HG02763 (cell line): ENCODE measurements around the gene FBLN5.
"Not testable (repeated sequence)": the region's sequence is repeated elsewhere in the genome, so short reads cannot be mapped to it uniquely, and the experiment has no call there.

Experiments used
- ATAC-seq: cut with Tn5 transposase; IDR thresholded peaks from one replicate; pipeline ENCODE4 v1.9.1; 2021; ENCODE audit warnings: mild to moderate bottlenecking, moderate library complexity; ENCODE audit not compliant: unreplicated experiment

Gene FBLN5

DNA sequence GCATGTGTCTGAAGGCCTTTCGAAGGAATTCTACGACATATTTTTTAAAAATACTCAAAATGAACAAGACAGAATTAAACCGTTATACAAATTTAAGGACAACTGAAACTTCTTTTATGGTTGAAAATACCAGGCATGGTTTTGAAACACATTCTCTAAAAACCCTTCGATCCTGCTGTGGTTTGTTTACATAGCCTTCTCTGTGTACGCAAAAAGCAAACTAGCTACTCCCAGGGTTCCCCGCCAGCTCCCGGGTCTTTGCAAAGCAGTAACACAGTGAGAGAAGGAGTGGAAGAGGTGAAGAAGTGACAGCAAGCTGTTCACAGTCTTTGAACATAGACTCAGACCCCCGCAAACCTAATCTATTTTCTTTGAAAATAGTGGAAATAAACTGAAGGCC is 77.9 kb downstream of the FBLN5 start:
- ATAC-seq = no peak

DNA sequence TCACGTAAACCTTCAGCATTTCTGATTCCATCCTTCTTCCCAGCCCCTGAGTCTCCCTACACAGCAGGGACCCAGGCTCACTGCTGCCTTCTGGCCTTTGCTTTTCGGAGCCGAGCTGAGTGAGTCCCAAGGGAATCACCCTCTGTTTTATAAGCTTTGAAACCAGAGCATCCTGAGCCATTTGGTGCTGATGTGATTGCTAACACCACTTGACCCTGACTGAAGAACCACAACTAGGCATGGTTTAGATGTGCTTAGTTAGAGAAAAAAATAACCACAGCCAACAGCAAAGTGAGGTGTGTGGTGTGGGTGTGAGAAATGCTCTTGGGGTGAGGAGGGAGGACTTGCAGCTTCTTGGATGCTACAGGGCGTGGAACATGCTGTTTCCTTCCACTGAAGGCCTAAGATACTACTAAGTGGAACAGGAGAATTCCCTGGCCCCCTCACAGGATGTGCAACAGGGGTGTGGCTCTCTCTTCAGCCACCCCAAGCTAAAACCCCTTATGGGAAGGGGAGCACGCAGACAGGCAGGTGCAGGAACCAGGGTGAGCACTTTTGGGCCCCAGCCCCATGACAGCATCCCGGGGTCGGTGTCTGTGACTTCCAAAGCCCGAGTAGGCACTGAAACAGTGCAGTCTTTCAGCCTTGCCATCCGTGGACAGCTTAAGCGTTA is 80.0 kb downstream of the FBLN5 start, which contains the start of gene TC2N:
Gene TC2N (minus strand): TSS at position 221 of the 673 bp plus-strand sequence. CDS start 53,767 bp downstream, outside the sequence.
- ATAC-seq = no peak

DNA sequence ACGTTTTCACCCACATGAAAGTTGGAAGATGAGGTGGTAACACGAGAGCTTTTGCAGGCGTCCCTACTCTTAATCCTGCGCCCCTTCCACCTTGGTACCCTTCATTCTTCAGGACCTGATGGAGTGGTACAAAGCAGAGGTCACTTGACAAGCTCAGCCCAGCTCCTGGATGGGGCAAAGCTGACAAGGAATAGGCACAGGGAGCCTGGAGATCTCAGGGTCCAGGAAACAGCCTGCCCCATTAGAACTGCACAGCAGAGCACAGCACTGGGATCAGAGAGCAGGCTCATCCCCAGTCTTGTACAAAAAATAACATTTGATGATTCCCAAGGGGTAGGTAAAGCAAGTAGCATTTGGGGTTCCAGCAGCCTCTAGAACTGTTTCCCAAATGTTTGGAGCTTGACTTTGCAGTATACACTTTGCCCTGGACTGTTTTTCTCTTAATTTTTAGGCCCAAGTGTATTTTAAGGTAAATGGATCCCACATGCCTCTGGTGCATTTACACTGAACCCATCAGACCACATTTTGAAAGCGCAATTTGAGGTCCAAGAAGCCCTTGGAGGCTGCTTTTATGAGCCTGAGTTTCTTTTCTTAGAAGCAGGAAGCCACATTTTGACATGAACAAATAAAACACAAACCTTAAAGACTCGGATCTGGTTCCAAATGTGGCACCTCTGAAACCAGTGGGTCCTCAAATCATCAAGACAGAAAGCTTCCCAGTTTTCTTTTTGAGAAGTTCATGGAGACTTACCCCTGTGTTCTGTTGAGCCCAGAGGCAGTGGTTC is 80.8 kb downstream of the FBLN5 start:
- ATAC-seq = no peak

DNA sequence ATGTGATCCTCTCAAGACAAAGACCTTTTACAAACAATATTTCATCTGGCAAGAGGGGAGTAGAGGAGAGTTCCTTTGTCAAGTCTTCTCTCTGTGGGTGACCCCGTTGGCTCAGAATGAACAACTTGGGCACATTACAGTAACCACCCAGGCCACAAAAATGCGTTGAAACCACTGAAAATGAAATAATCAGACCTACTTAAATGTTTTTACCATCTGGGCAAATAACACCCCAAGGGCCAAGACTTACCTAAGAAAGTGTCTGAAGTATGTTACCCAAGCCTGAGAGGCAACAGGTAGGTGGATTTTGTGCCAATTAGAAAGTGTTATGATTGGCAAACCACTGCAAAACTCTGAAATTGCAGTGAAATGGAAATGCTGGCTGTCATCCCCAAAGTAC is 81.4 kb downstream of the FBLN5 start:
- ATAC-seq = no peak

DNA sequence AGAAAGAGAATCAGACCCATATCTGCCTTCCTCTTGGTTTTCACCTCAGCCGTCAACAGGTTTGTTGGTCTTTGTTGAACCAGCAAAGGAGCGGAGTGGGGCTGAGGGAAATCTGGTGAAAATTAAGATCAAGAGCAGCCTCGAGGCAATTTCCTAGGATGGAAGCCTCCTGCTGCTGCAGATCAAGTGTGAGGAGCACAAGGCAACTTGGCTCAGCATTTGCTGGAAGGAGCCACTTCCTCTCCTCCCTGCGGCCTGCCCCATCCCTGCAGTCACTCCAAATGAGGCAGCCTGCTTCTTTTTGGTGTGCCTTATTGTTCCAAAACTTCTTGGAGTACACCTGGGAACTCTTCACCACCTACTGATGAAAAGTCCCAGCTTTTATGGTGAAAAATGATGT is 85.1 kb downstream of the FBLN5 start:
- ATAC-seq = no peak

DNA sequence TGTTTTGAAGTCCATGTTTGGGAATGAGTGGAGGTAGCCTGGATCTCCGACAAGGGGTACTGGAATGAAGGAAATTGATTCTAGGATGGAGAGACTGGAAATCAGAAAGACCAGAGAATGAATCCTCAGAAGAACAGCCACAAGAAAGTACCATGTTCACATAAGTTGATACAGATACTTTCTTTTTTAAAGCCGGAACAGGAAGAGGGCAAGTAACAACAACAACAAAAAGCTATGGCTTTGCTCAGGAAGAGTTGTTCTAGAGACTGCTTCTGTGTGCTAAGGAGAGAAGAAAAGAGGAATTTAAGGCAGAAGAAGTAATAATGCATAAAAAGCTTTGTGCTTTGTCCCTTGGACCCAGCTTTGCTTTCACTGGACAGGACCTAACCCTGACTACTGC is 86.4 kb downstream of the FBLN5 start:
- ATAC-seq = no peak

DNA sequence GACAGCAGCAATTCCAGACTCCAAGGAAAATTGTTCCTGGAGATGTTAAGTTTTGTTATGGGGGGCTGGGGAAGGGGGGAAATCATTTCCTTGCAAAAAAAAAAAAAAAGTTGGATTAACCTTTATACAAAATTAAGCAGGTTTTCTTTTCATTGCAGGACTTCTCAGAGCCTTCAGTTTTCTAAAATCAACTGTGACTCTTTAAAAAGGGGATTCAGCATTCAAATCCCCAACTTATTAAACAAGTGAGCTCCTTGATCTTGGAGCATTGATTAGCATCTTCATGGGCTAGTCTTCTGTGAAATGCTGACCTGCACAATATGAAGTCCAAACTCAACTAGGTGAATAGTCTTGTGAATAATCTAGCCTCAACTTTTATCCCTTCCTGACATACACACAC is 87.3 kb downstream of the FBLN5 start:
- no peak for ATAC-seq

DNA sequence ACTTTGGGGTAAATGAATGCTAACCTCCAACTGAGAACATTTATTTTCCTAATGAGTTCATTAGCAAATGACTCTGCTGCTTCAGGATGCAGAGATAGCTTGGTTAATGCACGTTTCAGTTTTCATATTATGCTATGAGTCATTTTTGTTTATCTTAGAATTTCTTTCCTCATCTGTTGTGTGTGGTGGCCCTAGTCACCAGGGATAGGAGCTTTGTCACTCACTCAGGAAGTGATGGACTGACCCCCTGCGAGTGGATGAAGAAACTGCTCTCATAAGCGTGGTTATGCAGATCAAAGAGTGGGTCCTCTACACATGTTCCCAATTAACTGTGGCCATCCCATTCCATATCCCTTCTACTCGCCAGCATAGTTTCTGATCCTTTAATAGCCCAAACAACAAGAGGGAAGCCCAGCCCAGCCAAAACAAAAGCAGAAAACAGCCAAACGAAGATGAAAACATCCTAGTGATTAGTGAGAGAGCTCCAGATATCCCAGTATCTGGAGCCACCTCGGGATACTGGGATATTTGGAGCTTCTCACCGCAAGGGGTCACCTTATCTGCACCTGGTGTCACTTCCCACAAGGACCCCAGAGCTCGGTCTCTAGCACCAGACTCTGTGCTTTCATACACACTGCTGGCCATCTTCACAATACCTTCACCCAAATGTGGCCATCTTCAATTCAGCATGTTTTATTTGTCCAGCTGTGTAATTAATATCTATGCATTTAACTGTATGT is 88.8 kb downstream of the FBLN5 start:
- no peak for ATAC-seq

DNA sequence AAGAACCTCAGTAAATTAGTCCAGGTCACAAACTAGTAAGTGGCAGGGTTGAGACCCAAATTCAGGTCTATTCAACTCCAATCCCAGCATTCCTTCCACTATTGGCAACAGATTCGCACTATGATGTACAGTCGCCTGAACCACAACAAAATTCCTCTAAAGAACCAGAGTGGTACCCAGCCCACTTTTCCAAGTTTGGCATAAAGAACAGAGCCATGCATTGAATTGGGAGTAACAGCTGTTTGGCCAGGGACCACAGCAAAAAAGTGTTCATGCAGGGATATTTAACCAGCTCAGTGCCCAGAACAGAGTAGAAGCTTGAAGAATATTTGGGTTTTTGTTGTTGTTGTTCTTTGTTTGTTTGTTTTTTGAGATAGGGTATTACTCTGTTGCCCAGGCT is 89.9 kb downstream of the FBLN5 start:
- ATAC-seq = no peak

DNA sequence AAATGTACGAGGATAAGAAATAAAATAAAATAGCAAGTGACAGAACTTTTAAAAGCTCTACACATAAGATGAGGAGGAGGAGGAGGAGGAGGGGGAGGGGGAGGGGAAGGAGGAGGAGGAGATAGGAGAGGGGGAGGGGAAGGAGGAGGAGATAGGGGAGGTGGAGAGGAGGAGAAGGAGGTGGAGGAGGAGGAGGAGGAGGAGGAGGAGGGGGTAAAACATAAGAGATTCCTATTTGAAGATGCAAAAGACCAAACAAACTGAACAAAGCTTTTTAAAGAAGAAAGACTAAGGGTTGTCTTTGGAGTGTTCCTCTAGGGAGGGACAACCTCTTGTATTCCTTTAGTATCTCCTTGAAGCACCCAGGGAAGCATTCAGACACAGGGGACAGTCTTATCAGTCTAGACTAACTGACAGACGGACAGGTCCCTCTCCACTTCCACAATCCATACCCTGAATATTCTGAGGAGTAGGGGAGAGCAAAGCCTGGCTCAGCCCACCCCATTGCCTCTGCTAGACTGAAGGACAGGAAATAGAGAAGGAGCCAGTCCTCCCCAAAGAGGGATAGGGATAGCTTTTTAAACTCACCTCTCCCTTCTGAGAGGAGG is 93.1 kb downstream of the FBLN5 start:
- ATAC-seq = no peak

DNA sequence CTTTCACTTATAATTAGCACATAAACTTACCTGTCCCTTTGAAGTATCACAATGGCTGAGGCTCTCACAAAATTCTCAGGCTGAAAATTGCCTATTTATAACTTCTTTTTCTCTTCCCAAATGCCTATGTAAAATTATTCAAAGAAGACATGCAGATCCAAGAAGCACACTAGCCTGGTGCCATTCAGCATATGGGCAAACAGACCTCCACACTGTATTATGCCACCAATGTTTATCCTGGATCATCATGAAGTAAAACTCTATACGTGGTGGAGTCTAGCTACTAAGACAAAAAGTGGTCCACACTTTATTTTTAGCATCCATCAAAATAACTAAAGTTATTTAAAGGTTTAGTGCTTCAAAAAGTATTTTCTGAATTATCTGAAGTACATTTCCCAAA is 95.9 kb downstream of the FBLN5 start:
- no peak for ATAC-seq

DNA sequence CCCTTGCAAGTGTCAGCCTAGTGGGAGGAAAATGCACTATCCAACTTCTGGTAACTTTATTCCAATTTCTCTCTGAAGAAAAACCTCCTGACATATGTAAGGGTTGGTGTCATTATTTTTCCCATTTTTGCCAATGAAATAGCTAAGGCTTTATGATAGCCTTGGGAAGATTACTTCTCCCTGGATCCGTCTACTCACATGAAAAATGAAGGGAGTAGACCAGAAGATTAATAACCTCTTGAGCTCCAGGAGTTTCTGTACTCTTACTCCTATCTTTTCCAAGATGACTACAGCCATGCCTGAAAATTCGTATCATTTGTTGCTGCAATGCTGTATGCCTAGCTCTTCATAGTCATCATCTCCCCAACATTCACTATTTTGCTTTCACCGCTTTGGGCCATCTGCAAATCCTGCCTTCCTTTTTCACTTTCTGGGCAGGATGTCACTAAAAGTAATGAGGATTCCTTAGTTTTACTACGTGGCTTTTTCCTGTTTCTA is 98.9 kb downstream of the FBLN5 start:
- no peak for ATAC-seq

DNA sequence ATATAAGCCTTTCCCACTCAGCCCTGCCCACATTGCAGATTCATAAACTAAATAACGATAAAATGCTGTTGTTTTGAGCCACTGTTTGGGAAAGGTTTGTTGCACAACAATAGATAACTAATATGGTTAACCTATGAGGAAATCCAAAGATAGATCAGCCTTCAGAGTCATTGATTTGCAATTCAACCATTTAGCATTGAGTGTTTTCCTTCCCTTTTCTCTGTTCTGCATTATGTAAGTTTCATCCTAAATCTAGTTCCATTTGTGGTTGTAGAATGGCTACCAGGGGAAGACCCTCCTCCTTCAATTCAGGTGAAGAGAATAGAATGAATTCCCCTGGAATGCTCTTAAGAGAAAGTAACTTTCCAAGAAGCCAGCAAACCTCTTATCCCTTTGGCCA is 99.8 kb downstream of the FBLN5 start:
- no peak for ATAC-seq

DNA sequence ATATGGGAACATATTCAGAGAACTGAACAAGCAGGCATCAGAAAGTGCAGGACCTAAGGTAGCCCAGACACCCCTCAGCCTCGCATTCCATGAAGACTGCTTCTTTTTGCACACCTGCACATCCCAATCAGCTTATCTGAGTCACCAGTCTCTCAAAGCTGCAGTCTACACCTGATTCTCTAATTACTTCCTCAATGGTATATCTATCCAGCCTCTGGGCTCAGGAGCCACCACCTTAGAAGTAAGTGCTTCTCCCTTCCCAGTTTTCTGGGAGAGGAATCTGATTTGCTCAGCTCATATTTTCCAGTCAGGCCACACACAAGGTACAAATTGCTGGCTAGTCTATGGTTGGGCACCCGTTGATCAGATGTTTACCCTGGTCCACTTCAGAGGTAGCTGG is 101.8 kb downstream of the FBLN5 start:
- no peak for ATAC-seq

DNA sequence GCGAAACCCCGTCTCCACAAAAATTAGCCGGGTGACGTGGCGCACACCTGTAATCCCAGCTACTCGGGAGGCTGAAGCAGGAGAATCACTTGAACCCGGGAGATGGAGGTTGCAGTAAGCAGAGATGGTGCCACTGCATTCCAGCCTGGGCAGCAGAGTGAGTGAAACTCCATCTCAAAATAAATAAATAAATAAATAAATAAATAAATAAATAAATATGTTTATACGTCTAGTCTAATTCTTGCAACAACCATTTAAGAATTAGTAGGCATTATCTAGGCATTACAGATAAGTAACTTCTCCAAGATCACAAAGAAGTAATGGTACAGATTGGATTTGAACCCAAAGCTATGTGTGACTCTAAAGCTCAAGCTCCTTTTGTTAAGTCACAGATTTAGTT is 102.4 kb downstream of the FBLN5 start:
- not testable (repeated sequence) for ATAC-seq

DNA sequence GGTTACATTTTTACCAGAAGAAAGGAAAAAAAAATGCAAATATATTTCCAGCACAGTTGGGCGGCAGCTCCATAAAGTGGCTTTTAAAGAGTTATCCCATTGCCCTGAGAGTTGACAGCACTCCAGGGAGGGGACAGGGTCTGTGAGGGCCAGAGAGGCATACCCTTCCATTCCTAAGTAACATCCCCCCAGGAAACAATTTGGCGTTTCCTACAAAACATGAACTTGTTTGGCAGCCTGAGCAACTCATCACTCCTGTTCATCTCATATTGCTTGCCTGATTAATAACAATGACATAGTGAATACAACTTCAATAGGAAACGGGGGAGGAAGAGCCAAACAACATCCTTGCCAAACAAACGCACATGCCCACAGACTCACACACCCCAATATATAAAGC is 103.5 kb downstream of the FBLN5 start:
- no peak for ATAC-seq

DNA sequence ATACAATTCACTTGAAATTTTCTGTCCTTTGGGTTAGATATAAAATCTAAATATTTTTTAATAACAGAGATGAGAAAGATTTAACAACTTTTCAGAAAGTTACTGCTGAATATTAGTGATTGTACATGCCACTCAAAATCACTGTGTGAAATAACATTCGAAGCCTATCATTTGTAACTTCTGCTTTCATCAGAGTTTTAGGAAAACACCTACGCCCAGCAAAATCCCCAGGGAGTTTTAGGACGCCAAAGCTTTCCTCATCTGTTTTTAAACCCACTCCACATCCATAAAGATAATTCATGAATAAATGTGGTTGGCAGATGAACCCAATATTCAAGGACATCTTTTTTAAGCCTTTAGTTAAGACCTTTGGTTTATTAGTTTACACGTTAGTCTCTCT is 104.1 kb downstream of the FBLN5 start:
- no peak for ATAC-seq

DNA sequence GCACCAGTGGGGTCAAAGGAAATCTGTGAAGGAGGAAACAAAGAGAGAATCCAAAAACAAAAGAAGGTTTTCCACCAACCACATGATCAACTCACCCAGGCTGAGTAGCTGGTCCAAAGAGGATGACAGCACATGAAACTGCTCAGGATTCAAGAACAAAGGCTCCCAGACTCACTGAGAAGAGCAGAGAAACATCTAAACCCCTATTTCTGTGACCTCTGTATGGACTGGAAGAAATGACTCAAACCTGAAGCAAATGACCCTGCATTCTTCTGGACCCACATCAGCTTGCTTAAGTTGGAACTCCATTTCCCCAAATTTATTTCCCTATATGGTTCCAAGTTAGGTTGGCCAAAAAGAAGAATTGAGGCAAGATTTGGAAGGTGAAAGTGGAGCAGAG is 106.4 kb downstream of the FBLN5 start:
- no peak for ATAC-seq

DNA sequence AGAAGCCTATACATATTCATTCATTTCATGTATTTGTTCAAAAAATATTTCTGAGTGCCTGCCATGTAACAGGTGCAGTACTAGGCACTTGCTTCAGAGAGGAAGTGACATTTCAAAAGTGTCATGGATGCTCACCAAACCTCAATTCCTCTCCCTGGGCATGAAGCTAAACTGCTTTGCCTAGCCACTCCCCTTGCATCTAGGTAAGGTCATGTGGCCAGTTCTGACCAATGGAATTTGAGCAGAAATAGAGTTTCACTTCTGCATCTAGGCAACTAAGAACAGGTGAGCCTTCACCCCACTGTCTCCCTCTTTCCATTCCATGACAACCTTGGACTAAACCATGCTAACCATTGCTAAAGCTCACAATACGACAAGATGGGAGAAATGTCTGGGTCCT is 107.7 kb downstream of the FBLN5 start:
- no peak for ATAC-seq

DNA sequence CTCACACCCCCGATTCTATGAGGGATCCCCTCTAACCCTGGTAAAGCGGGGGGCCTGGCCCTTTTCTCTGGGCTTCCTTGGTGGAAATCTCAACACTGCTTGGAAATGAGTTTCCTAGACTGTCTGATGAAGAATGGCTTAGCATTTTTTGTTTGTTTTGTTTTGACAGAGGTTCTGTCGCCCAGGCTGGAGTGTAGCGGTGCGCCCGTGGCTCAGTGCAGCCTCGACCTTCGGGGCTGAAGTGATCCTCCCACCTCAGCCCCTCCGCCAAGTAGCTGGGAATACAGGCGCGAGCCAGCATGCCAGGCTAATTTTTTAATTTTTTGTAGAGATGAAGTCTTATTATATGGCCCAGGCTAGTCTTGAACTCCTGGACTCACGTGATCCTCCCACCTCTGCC is 110.4 kb downstream of the FBLN5 start:
- no peak for ATAC-seq
